C4-2B (cell line): ENCODE results near the gene LRG1.
A peak's percentile ranks its signal among the peaks of the same experiment; 100 is the strongest.

Source experiments
- ZFX ChIP-seq: fragments of 450-650 bp; IDR thresholded peaks from 2 replicates; pipeline ENCODE4 v1.6.1; 2017
- TF ChIP-seq, protein P1 (sequence below): fragments of 450-650 bp; conservative IDR thresholded peaks from 2 replicates; pipeline ENCODE4 v1.5.1; 2017; ENCODE audit warnings: mild to moderate bottlenecking

DNA sequence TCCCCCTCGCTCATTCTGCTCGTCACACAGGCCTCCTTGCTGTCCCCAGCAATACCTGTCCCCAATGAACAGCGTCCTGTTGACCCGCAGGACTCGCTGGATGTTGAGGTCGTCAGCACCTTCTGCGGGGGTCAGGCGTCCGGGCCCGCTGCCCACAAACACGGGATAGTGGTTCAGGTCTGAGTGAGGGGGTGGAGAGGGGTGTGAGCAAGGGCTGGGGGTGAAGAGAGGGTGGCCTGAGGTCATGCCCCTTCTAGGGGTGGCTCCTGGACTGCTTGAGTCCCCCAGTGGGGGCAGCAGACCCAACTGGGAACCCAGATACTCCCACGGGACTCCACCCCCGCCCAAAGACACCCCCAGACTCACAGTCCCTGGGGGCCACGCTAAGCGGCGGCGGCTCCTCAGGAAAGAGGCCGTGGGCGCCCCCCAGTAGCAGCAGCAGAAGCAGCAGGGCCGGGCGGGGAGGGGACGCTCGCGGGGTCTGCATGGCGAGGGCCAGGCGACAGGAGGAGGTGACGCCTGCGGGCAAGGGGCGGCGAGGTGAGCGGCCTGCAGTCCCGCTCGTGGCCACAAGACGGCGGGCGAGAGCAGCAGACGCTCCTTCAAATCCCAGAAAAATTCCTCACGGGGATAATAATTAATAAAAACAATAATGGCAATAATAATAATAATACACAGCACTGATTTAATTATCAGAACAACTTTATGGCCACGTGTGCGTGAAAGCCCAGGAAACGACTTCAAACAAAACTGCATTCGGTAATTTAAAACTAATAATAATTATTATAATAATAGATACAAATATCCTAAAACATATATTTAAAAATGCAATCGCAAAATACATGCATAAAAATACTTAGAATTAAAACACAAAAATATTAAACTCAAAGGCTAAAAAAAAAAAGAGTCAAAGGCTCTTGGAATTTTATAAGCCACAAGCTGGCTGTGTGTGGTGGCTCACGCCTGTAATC, 18.4 kb upstream of the LRG1 start:
- TF ChIP-seq, protein P1, sequence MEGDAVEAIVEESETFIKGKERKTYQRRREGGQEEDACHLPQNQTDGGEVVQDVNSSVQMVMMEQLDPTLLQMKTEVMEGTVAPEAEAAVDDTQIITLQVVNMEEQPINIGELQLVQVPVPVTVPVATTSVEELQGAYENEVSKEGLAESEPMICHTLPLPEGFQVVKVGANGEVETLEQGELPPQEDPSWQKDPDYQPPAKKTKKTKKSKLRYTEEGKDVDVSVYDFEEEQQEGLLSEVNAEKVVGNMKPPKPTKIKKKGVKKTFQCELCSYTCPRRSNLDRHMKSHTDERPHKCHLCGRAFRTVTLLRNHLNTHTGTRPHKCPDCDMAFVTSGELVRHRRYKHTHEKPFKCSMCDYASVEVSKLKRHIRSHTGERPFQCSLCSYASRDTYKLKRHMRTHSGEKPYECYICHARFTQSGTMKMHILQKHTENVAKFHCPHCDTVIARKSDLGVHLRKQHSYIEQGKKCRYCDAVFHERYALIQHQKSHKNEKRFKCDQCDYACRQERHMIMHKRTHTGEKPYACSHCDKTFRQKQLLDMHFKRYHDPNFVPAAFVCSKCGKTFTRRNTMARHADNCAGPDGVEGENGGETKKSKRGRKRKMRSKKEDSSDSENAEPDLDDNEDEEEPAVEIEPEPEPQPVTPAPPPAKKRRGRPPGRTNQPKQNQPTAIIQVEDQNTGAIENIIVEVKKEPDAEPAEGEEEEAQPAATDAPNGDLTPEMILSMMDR = peak; percentile 99
- no peak for TF ChIP-seq ZFX
